Caco-2 (cell line): ENCODE results near the gene TBC1D24. TPM values are rescaled to one million over a fixed set of nuclear protein-coding genes. Genes with fewer than 3 reads are reported as not detected.

Experiments
- Bru-seq: library from RNA; stranded (reverse); fragments of 400-500 nt; gene quantifications from one replicate; lab custom pipeline; 2021; lab: Mats Ljungman, UMichigan
- BruChase-seq, 2 experiments: library from RNA; stranded (reverse); fragments of 400-500 nt; gene quantifications; one replicate each; lab custom pipeline; 2021; lab: Mats Ljungman, UMichigan
- BruUV-seq: library from RNA; stranded (reverse); fragments of 400-500 nt; replicated peaks from 2 replicates; lab custom pipeline; 2021; lab: Mats Ljungman, UMichigan
- CTCF ChIA-PET: fragments of 300-600 bp; sonication (Branson Sonifier 250); formaldehyde crosslinking; loops from one replicate; lab custom pipeline; 2022; ENCODE audit warnings: antibody characterized with exemption; lab: Charles Lee
- POLR2A ChIA-PET: fragments of 300-600 bp; sonication (Branson Sonifier 250); formaldehyde crosslinking; loops from one replicate; lab custom pipeline; 2022; ENCODE audit warnings: antibody characterized with exemption; lab: Charles Lee
- DNase-seq, 2 experiments: peaks; one replicate each; pipeline versions ENCODE4 v3.0.0 to v3.0.0-alpha.2; 2020 to 2022
- H3K27me3 ChIP-seq: replicated peaks from 2 replicates; pipeline ENCODE4 v1.6.0; 2011; ENCODE audit warnings: low read length; ENCODE audit not compliant: control insufficient read depth, insufficient read depth
- H3K36me3 ChIP-seq: 2 replicates; pipeline ENCODE4 v1.5.1; 2011; ENCODE audit warnings: low read length; ENCODE audit not compliant: control insufficient read depth, insufficient read depth
- H3K4me1 ChIP-seq: fragments of 250-450 bp; sonication (Bioruptor Pico); 2 replicates; pipeline ENCODE4 v1.5.1; 2020; ENCODE audit warnings: mild to moderate bottlenecking
- H3K4me3 ChIP-seq: 2 replicates; pipeline ENCODE4 v1.5.1; 2011; ENCODE audit warnings: low read depth, mild to moderate bottlenecking, control low read depth, low read length
- H3K9me3 ChIP-seq: fragments of 250-450 bp; sonication (Bioruptor Pico); 2 replicates; pipeline ENCODE4 v1.5.1; 2020; ENCODE audit warnings: mild to moderate bottlenecking, moderate library complexity
- H3K27ac Mint-ChIP-seq: one replicate; pipeline ENCODE4 v1.8.0; 2022; ENCODE audit warnings: mixed read lengths; ENCODE audit not compliant: unreplicated experiment
- H3K27me3 Mint-ChIP-seq: one replicate; pipeline ENCODE4 v1.8.0; 2022; ENCODE audit warnings: mixed read lengths; ENCODE audit not compliant: insufficient read depth, unreplicated experiment
- H3K36me3 Mint-ChIP-seq: one replicate; pipeline ENCODE4 v1.8.0; 2022; ENCODE audit warnings: mild to moderate bottlenecking, mixed read lengths; ENCODE audit not compliant: insufficient read depth, unreplicated experiment
- H3K4me1 Mint-ChIP-seq: one replicate; pipeline ENCODE4 v1.8.0; 2022; ENCODE audit warnings: low read depth, mixed read lengths; ENCODE audit not compliant: unreplicated experiment
- H3K4me3 Mint-ChIP-seq: one replicate; pipeline ENCODE4 v1.8.0; 2022; ENCODE audit warnings: mild to moderate bottlenecking, moderate library complexity, mixed read lengths; ENCODE audit not compliant: unreplicated experiment
- H3K9me3 Mint-ChIP-seq: one replicate; pipeline ENCODE4 v1.8.0; 2022; ENCODE audit warnings: mixed read lengths; ENCODE audit not compliant: unreplicated experiment
- intact Hi-C: fragments of 100-400 bp; cut with micrococcal nuclease; formaldehyde crosslinking; loops from one replicate; pipeline ENCODE4 v1.10.0; 2022; ENCODE audit not compliant: unreplicated experiment
- long read RNA-seq: library from polyadenylated mRNA; stranded (forward); transcript quantifications from one replicate; pipeline ENCODE4 v2.0.0, GENCODE V29; 2022
- total RNA-seq: library from RNA; stranded (reverse); gene quantifications from 2 replicates; pipeline ENCODE4 v1.2.3, GENCODE V29; 2022
- TF ChIP-seq, protein P1 (sequence below), 2 experiments: fragments of 200-600 bp in 1 of 2; IDR thresholded peaks; 1 replicate in 1 of 2; 2 replicates in 1 of 2; pipeline versions ENCODE4 v1.5.1 to v1.8.0; 2011 to 2022; ENCODE audit warnings: antibody characterized with exemption in 1 of 2, control low read depth in 1 of 2, inconsistent platforms in 1 of 2, low read depth in 1 of 2, low read length in 1 of 2, mild to moderate bottlenecking in 1 of 2, moderate library complexity in 1 of 2; ENCODE audit not compliant: insufficient read depth in 1 of 2, severe bottlenecking in 1 of 2, unreplicated experiment in 1 of 2

Gene TBC1D24
- total RNA-seq: 20.8 and 22.6 TPM in 2 replicates
- percentile 49 among the genes with signal in this experiment for Bru-seq, nascent RNA
- BruChase-seq, experiment 1, labeled RNA remaining after a 2-hour chase: percentile 66 among the genes with signal in this experiment
- percentile 74 among the genes with signal in this experiment for BruChase-seq, experiment 2, labeled RNA remaining after a 6-hour chase
- long read RNA-seq, partial matches to known transcripts: 5 of 6 reads
- long read RNA-seq, other reads (novel, unspliced or antisense): 1 of 6 reads

DNA sequence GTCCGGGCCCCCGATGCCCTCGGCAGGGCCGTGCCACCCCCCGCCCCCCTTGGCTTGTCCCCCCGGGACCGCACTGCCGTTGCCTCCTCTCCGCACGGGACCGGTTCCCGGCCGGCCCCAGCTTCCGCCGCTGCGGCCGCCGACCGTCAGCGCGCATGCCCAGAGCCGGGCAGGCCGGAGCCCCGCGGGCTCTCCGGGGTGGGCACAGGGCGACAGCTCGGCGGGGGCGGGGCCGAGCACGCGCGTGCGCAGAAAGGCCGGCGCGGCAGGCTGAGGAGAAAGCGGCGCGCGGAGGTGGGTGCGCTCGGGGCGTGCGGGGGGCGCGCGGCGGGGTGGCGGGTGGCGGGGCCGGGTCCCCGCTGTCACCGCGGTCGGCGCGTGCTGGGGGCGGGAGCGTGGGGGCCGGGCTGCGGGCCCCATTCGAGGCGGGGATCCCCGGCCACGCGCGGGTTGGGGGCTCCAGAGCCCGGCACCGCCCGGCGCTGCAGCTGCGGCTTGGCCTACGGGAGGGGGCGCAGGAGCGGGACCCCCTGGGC lies at the start of gene TBC1D24:
Gene TBC1D24, plus strand, starts transcription at position 251 of the 536 bp plus-strand sequence. CDS start 21,022 bp downstream, outside the sequence.
- no peaks in the 10 kb centered on the region for H3K27me3 Mint-ChIP-seq
- ChIA-PET POLR2A (interaction anchor here (1.3 kb wide), 1 partner anchor 15 kb away, joined by 4 read pairs; the partner anchor contains the start of gene TEDC2), CTCF (interaction anchor here (0.5 to 1.7 kb wide), 4 partner anchors 13 to 323 kb away, joined by 3 to 8 read pairs (median 4); no protein-coding TSS in a partner anchor)
- Histone ChIP-seq H3K9me3 (no peaks in the 10 kb centered on the region), H3K36me3 (no peaks in the 10 kb centered on the region), H3K27me3 (no peaks in the 10 kb centered on the region), H3K4me3 (peak within 1 kb of the TSS; percentile 92), H3K4me1 (peaks cover 27% of the 10 kb centered on the region)
- no TSS peak for BruUV-seq
- peaks cover 12% of the 10 kb centered on the region for H3K36me3 Mint-ChIP-seq
- TF ChIP-seq, protein P1, sequence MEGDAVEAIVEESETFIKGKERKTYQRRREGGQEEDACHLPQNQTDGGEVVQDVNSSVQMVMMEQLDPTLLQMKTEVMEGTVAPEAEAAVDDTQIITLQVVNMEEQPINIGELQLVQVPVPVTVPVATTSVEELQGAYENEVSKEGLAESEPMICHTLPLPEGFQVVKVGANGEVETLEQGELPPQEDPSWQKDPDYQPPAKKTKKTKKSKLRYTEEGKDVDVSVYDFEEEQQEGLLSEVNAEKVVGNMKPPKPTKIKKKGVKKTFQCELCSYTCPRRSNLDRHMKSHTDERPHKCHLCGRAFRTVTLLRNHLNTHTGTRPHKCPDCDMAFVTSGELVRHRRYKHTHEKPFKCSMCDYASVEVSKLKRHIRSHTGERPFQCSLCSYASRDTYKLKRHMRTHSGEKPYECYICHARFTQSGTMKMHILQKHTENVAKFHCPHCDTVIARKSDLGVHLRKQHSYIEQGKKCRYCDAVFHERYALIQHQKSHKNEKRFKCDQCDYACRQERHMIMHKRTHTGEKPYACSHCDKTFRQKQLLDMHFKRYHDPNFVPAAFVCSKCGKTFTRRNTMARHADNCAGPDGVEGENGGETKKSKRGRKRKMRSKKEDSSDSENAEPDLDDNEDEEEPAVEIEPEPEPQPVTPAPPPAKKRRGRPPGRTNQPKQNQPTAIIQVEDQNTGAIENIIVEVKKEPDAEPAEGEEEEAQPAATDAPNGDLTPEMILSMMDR (IDR thresholded peaks at IDR 0.05; ENCODE audit: insufficient read depth in 1 of 2, low read depth in 1 of 2, low read length in 1 of 2, severe bottlenecking in 1 of 2, unreplicated experiment in 1 of 2): no peak
- H3K4me1 Mint-ChIP-seq: peaks cover 8% of the 10 kb centered on the region
- peak; percentile 83 to 92 for DNase-seq
- H3K4me3 Mint-ChIP-seq: peak within 1 kb of the TSS; percentile 73
- intact Hi-C loops: loop anchor here (2.0 kb wide), 1 partner anchor 26 kb away; no protein-coding TSS in a partner anchor
- H3K9me3 Mint-ChIP-seq: no peaks in the 10 kb centered on the region
- no peak within 1 kb of the TSS for H3K27ac Mint-ChIP-seq

DNA sequence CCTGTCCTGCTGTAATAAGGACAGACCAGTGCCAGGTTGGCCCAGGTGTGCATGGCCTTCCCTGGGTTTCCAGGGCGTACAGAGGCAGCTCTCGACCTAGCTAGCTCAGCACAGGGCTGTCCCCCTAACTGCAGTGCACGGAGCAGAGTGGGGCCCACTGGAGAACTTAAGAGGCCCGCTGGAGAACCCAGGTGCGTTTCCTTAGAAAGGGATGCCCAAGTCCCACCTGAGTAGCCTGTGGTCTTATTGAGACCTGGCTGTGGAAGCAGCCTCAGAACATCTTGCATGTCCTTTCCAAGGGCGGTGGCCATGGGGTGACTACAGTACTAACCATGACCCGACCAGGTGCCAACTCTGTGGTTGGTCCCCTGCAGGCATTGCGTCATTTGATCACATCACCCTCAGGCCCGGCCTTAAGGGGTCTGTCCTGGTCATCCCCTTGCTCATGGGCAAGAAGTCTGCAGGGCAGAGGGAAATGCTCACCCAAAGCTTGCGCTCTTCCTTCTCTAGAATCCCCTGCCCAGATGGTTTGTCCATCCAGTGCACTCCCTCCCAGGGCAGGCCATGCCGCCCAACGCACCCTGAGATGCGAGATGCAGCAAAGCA lies 49.0 kb upstream of the TBC1D24 start:
- Mint-ChIP-seq H3K36me3 (peaks cover 26% of the 10 kb centered on the region), H3K27me3 (no peaks in the 10 kb centered on the region), H3K4me3 (no peak overlapping the region), H3K27ac (no peak overlapping the region), H3K9me3 (no peaks in the 10 kb centered on the region), H3K4me1 (peaks cover 21% of the 10 kb centered on the region)
- intact Hi-C loops: loop anchor here (10.0 kb wide), 1 partner anchor 161 kb away; the partner anchor contains the start of gene RNPS1
- Histone ChIP-seq H3K9me3 (no peaks in the 10 kb centered on the region), H3K4me3 (no peak overlapping the region), H3K4me1 (peaks cover 13% of the 10 kb centered on the region), H3K27me3 (no peaks in the 10 kb centered on the region), H3K36me3 (no peaks in the 10 kb centered on the region)
- peak in 1 of 2 experiments; percentile 23 for DNase-seq
- ChIA-PET CTCF (interaction anchor here (0.6 kb wide), 1 partner anchor 13 kb away, joined by 4 read pairs; no protein-coding TSS in a partner anchor), POLR2A (no interaction called here)
- TF ChIP-seq, protein P1 (IDR thresholded peaks at IDR 0.05; ENCODE audit: insufficient read depth in 1 of 2, low read depth in 1 of 2, low read length in 1 of 2, severe bottlenecking in 1 of 2, unreplicated experiment in 1 of 2): no peak
- BruUV-seq: no TSS peak

DNA sequence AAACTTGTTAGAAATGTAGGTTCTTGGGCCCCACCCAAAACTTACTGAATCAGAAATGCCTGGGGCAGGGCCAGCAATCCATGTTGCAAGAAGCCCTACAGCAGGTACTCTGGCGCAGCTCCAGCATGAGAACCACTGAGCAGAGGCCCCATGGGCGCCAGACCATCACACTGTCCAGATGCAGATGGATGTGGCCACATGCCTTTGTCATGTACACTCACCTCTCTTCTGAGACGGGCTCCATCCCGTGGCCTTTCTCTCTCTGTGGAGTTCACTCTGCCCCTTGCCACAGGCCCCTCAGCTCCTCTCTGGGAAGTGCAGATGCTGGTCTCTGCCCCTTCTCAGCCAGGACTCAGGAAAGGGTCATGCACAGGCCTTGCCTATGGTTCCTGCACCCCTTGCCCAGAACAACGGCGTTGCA lies 48.0 kb upstream of the TBC1D24 start:
- intact Hi-C loops: loop anchor here (10.0 kb wide), 1 partner anchor 162 kb away; the partner anchor contains the start of gene RNPS1
- H3K27ac Mint-ChIP-seq: no peak overlapping the region
- no peaks in the 10 kb centered on the region for H3K9me3 Mint-ChIP-seq
- Histone ChIP-seq H3K4me1 (peaks cover 15% of the 10 kb centered on the region), H3K27me3 (no peaks in the 10 kb centered on the region), H3K36me3 (no peaks in the 10 kb centered on the region), H3K4me3 (no peak overlapping the region), H3K9me3 (no peaks in the 10 kb centered on the region)
- H3K4me1 Mint-ChIP-seq: peaks cover 21% of the 10 kb centered on the region
- ChIA-PET POLR2A (no interaction called here), CTCF (no interaction called here)
- H3K27me3 Mint-ChIP-seq: no peaks in the 10 kb centered on the region
- TF ChIP-seq, protein P1 (IDR thresholded peaks at IDR 0.05; ENCODE audit: insufficient read depth in 1 of 2, low read depth in 1 of 2, low read length in 1 of 2, severe bottlenecking in 1 of 2, unreplicated experiment in 1 of 2): no peak
- DNase-seq: peak in 1 of 2 experiments; percentile 25
- H3K36me3 Mint-ChIP-seq: peaks cover 29% of the 10 kb centered on the region
- no TSS peak for BruUV-seq
- no peak overlapping the region for H3K4me3 Mint-ChIP-seq
